ENCODE results near the gene SLC18A3. TPM values are rescaled to one million over a fixed set of nuclear protein-coding genes. Genes with fewer than 3 reads are reported as not detected.

Gene SLC18A3
- polyA plus RNA-seq, 1 of the 3 experiments (the other 2 are of a cell fraction): 1.7 TPM

- TF ChIP-seq, protein P1, sequence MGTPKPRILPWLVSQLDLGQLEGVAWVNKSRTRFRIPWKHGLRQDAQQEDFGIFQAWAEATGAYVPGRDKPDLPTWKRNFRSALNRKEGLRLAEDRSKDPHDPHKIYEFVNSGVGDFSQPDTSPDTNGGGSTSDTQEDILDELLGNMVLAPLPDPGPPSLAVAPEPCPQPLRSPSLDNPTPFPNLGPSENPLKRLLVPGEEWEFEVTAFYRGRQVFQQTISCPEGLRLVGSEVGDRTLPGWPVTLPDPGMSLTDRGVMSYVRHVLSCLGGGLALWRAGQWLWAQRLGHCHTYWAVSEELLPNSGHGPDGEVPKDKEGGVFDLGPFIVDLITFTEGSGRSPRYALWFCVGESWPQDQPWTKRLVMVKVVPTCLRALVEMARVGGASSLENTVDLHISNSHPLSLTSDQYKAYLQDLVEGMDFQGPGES (IDR thresholded peaks at IDR 0.05; ENCODE audit: low read depth, low read length): no peak
- TF ChIP-seq MAX (IDR thresholded peaks at IDR 0.05; ENCODE audit: low read depth) (no peak), CTCF (IDR thresholded peaks at IDR 0.05) (no peak), RCOR1 (IDR thresholded peaks at IDR 0.05; ENCODE audit: low read length) (0 out of 2 replicates have a peak, but pooled peaks have one; percentile 9), GABPA (IDR thresholded peaks at IDR 0.05; ENCODE audit: low read depth) (no peak), FOXM1 (IDR thresholded peaks at IDR 0.05; ENCODE audit: low read depth) (no peak), GATA2 (CRISPR knock-in tag; IDR thresholded peaks at IDR 0.05) (no peak), TCF12 (IDR thresholded peaks at IDR 0.05) (no peak), TEAD4 (IDR thresholded peaks at IDR 0.05; ENCODE audit: borderline replicate concordance, insufficient read depth) (no peak), SIN3A (IDR thresholded peaks at IDR 0.05; ENCODE audit: borderline replicate concordance, low read depth, low read length) (no peak), CHD2 (IDR thresholded peaks at IDR 0.05; ENCODE audit: low read length, partially characterized antibody) (peak; percentile 7)
- TF ChIP-seq, protein P2, sequence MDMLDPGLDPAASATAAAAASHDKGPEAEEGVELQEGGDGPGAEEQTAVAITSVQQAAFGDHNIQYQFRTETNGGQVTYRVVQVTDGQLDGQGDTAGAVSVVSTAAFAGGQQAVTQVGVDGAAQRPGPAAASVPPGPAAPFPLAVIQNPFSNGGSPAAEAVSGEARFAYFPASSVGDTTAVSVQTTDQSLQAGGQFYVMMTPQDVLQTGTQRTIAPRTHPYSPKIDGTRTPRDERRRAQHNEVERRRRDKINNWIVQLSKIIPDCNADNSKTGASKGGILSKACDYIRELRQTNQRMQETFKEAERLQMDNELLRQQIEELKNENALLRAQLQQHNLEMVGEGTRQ (IDR thresholded peaks at IDR 0.05; ENCODE audit: borderline replicate concordance, low read depth, low read length): no peak
These were observed 19.3 kb downstream of the SLC18A3 start (continued) for GRCh38 chr10:49629431-49629881.

GRCh38 chr10:49631975-49632374 lies 21.9 kb downstream of the SLC18A3 start:
- Histone ChIP-seq H3K36me3 (replicated peaks in 1 of 2; ENCODE audit: control insufficient read depth in 1 of 2, insufficient read depth in 2 of 2, low read length in 1 of 2) (no peaks in the 10 kb centered on the region), H3K4me2 (no peak overlapping the region), H3K9ac (no peak overlapping the region), H4K20me1 (ENCODE audit: insufficient read depth) (no peaks in the 10 kb centered on the region), H2AFZ (ENCODE audit: low read depth) (no peak overlapping the region), H3K4me1 (ENCODE audit: control insufficient read depth in 1 of 2, insufficient read depth in 2 of 2, low read depth in 1 of 2, low read length in 1 of 2) (peaks cover 0 to 36% of the 10 kb centered on the region in 2 experiments; a peak in 2 of 4 replicates), H3K4me3 (ENCODE audit: low read depth in 2 of 2, low read length in 1 of 2) (no peak overlapping the region), H3F3A (replicated peaks; ENCODE audit: insufficient read depth) (no peaks in the 10 kb centered on the region), H3K27ac (ENCODE audit: low read depth in 2 of 2, low read length in 1 of 2) (no peak overlapping the region), H3K79me2 (ENCODE audit: insufficient read depth) (no peaks in the 10 kb centered on the region), H3K9me3 (no peaks in the 10 kb centered on the region), H3K9me2 (no peaks in the 10 kb centered on the region), H3K27me3 (ENCODE audit: insufficient read depth) (no peaks in the 10 kb centered on the region; the same call in 1 of the 2 replicates)
- TF ChIP-seq MAX (IDR thresholded peaks at IDR 0.05; ENCODE audit: low read depth): no peak
- POLR2A ChIA-PET: no interaction called here
- DNase-seq: no peak
- WGBS (ENCODE audit: low lambda C conversion rate): 75% methylated on average over 6 of the region's 6 CpGs
- CTCF ChIA-PET: interaction anchor here (0.7 to 1.2 kb wide), 3 partner anchors 10 to 39 kb away, joined by 3 read pairs; no protein-coding TSS in a partner anchor
